Dendritic cell treated with granulocyte-macrophage colony-stimulating factor and Interleukin-4, amounts not matched to agents 40 ng/mL and 50 ng/mL, for 4 days (primary cell): ENCODE results near the gene ITCH.

Source experiments
- H3K27ac Mint-ChIP-seq: one replicate; pipeline ENCODE4 v1.8.0; 2022; ENCODE audit warnings: mild to moderate bottlenecking, mixed read lengths
- H3K27me3 Mint-ChIP-seq: one replicate; pipeline ENCODE4 v1.8.0; 2022; ENCODE audit warnings: mild to moderate bottlenecking, mixed read lengths
- H3K36me3 Mint-ChIP-seq: one replicate; pipeline ENCODE4 v1.8.0; 2022; ENCODE audit warnings: low read depth, mixed read lengths
- H3K4me1 Mint-ChIP-seq: one replicate; pipeline ENCODE4 v1.8.0; 2022; ENCODE audit warnings: low read depth, mixed read lengths
- H3K4me3 Mint-ChIP-seq: one replicate; pipeline ENCODE4 v1.8.0; 2022; ENCODE audit warnings: mild to moderate bottlenecking, moderate library complexity, mixed read lengths
- H3K9me3 Mint-ChIP-seq: one replicate; pipeline ENCODE4 v1.8.0; 2022; ENCODE audit warnings: mixed read lengths
- intact Hi-C: fragments of 100-400 bp; cut with micrococcal nuclease; formaldehyde crosslinking; loops from one replicate; pipeline ENCODE4 v1.15.0; 2022

ITCH gene

GRCh38 chr20:34559311-34560140 lies 196.5 kb downstream of the ITCH start:
- intact Hi-C loops = no loop called here
- H3K27me3 Mint-ChIP-seq = no peaks in the 10 kb centered on the region
- peaks cover 6% of the 10 kb centered on the region for H3K36me3 Mint-ChIP-seq
- peak overlapping the region; percentile 39 for H3K4me3 Mint-ChIP-seq
- no peaks in the 10 kb centered on the region for H3K9me3 Mint-ChIP-seq
- peak overlapping the region; percentile 40 for H3K27ac Mint-ChIP-seq
- H3K4me1 Mint-ChIP-seq = peaks cover 7% of the 10 kb centered on the region

- Mint-ChIP-seq H3K9me3 (no peaks in the 10 kb centered on the region), H3K27ac (no peak overlapping the region), H3K4me3 (no peak overlapping the region), H3K36me3 (peaks cover 10% of the 10 kb centered on the region), H3K27me3 (no peaks in the 10 kb centered on the region), H3K4me1 (peaks cover 7% of the 10 kb centered on the region)
- intact Hi-C loops = no loop called here
Measured at GRCh38 chr20:34560141-34560523, 197.1 kb downstream of the ITCH start.

- intact Hi-C loops = no loop called here
- peaks cover 7% of the 10 kb centered on the region for H3K4me1 Mint-ChIP-seq
- no peaks in the 10 kb centered on the region for H3K27me3 Mint-ChIP-seq
- no peak overlapping the region for H3K4me3 Mint-ChIP-seq
- H3K36me3 Mint-ChIP-seq = peaks cover 13% of the 10 kb centered on the region
- no peak overlapping the region for H3K27ac Mint-ChIP-seq
- no peaks in the 10 kb centered on the region for H3K9me3 Mint-ChIP-seq
Measured at GRCh38 chr20:34560614-34561013, 197.5 kb downstream of the ITCH start.
